ENCODE data around the gene ZNF528.

- no peak for TF ChIP-seq CTCF (IDR thresholded peaks at IDR 0.05; ENCODE audit: insufficient read depth, low read length)
- no peak; the same call in 1 of the 2 replicates for TF ChIP-seq POLR2AphosphoS5 (IDR thresholded peaks at IDR 0.05; ENCODE audit: low read depth)
- no peak for TF ChIP-seq REST (IDR thresholded peaks at IDR 0.05; ENCODE audit: insufficient replicate concordance, low read depth)
- peak; percentile 95 for TF ChIP-seq GABPA (IDR thresholded peaks at IDR 0.05; ENCODE audit: low read depth)
- TF ChIP-seq SPI1 (IDR thresholded peaks at IDR 0.05; ENCODE audit: borderline replicate concordance, low read depth): no peak
Observed at GRCh38 chr19:52453324-52454094, 55.9 kb downstream of the ZNF528 start, which contains the start of gene ZNF578.

Data from HL-60 (cell line).